ENCODE results near the gene SF1. TPM values are rescaled to one million over a fixed set of nuclear protein-coding genes. Genes with fewer than 3 reads are reported as not detected.

Gene SF1
- polyA plus RNA-seq, 1 of the 3 experiments (the other 2 are of a cell fraction), result 66.3 TPM

GRCh38 chr11:64744544-64745188, 33.7 kb downstream of the SF1 start:
- peak overlapping the region in 1 of 2 experiments; percentile 70; a peak in 1 of 4 replicates for H3K27ac ChIP-seq (ENCODE audit: low read depth in 2 of 2, low read length in 1 of 2)
- H3K9me3 ChIP-seq, result no peaks in the 10 kb centered on the region
- peak; percentile 86 for DNase-seq
- H3K27me3 ChIP-seq (ENCODE audit: insufficient read depth), result peaks cover 8% of the 10 kb centered on the region; the same call in 1 of the 2 replicates
- TF ChIP-seq FOXJ3 (CRISPR knock-in tag; IDR thresholded peaks at IDR 0.05) (no peak), GATA2 (CRISPR knock-in tag; IDR thresholded peaks at IDR 0.05) (no peak)
- peak overlapping the region; percentile 50 to 56 for H3K4me3 ChIP-seq (ENCODE audit: low read depth in 2 of 2, low read length in 1 of 2)
- H3K4me2 ChIP-seq, result peak overlapping the region; percentile 80
- peak overlapping the region; percentile 39; the same call in 1 of the 2 replicates for H3K9ac ChIP-seq
- ChIA-PET CTCF (interaction anchor here (0.8 to 4.2 kb wide), 18 partner anchors 9 to 71 kb away, joined by 3 to 48 read pairs (median 8); partner anchors contain the start of gene NRXN2), POLR2A (interaction anchor here (0.7 kb wide), 1 partner anchor 92 kb away, joined by 3 read pairs; no protein-coding TSS in a partner anchor)
- no peaks in the 10 kb centered on the region for H3K9me2 ChIP-seq
- H2AFZ ChIP-seq (ENCODE audit: low read depth), result peak overlapping the region; percentile 30; the same call in 1 of the 2 replicates
- no peaks in the 10 kb centered on the region for H3K79me2 ChIP-seq (ENCODE audit: insufficient read depth)
- 0% methylated on average over 11 of the region's 89 CpGs for WGBS (ENCODE audit: low lambda C conversion rate)
- H3K36me3 ChIP-seq (replicated peaks in 1 of 2; ENCODE audit: control insufficient read depth in 1 of 2, insufficient read depth in 2 of 2, low read length in 1 of 2), result no peaks in the 10 kb centered on the region
- H3F3A ChIP-seq (replicated peaks; ENCODE audit: insufficient read depth), result peaks cover 22% of the 10 kb centered on the region
- peaks cover 16 to 17% of the 10 kb centered on the region in 2 experiments; a peak in 2 of 4 replicates for H3K4me1 ChIP-seq (ENCODE audit: control insufficient read depth in 1 of 2, insufficient read depth in 2 of 2, low read depth in 1 of 2, low read length in 1 of 2)
- peaks cover 2% of the 10 kb centered on the region; the same call in 1 of the 2 replicates for H4K20me1 ChIP-seq (ENCODE audit: insufficient read depth)

- peak; percentile 84 for DNase-seq
- Histone ChIP-seq H3K36me3 (replicated peaks in 1 of 2; ENCODE audit: control insufficient read depth in 1 of 2, insufficient read depth in 2 of 2, low read length in 1 of 2) (no peaks in the 10 kb centered on the region), H3K9ac (peak within 1 kb of the TSS; percentile 39; the same call in 1 of the 2 replicates), H4K20me1 (ENCODE audit: insufficient read depth) (peaks cover 2% of the 10 kb centered on the region; the same call in 1 of the 2 replicates), H3K4me1 (ENCODE audit: control insufficient read depth in 1 of 2, insufficient read depth in 2 of 2, low read depth in 1 of 2, low read length in 1 of 2) (peaks cover 16 to 17% of the 10 kb centered on the region in 2 experiments; a peak in 2 of 4 replicates), H3K9me2 (no peaks in the 10 kb centered on the region), H3K4me3 (ENCODE audit: low read depth in 2 of 2, low read length in 1 of 2) (peak within 1 kb of the TSS; percentile 50 to 56), H3K4me2 (peak within 1 kb of the TSS; percentile 80), H3K9me3 (no peaks in the 10 kb centered on the region), H2AFZ (ENCODE audit: low read depth) (peak within 1 kb of the TSS; percentile 30; the same call in 1 of the 2 replicates), H3K27ac (ENCODE audit: low read depth in 2 of 2, low read length in 1 of 2) (peak within 1 kb of the TSS in 1 of 2 experiments; percentile 70; a peak in 1 of 4 replicates), H3K79me2 (ENCODE audit: insufficient read depth) (no peaks in the 10 kb centered on the region), H3K27me3 (ENCODE audit: insufficient read depth) (peaks cover 8% of the 10 kb centered on the region; the same call in 1 of the 2 replicates), H3F3A (replicated peaks; ENCODE audit: insufficient read depth) (peaks cover 17% of the 10 kb centered on the region)
- ChIA-PET CTCF (interaction anchor here (0.6 to 4.2 kb wide), 36 partner anchors 10 to 1325 kb away, joined by 3 to 48 read pairs (median 5); partner anchors contain the start of genes NRXN2 and PYGM), POLR2A (interaction anchor here (0.7 kb wide), 1 partner anchor 91 kb away, joined by 3 read pairs; no protein-coding TSS in a partner anchor)
- 4% methylated on average over 28 of the region's 57 CpGs for WGBS (ENCODE audit: low lambda C conversion rate)
- no peak for TF ChIP-seq TAF1 (IDR thresholded peaks at IDR 0.05; ENCODE audit: borderline replicate concordance, low read depth, low read length)
- peak; percentile 85; the same call in 1 of the 2 replicates for TF ChIP-seq MXI1 (IDR thresholded peaks at IDR 0.05; ENCODE audit: low read depth, low read length)
- peak; percentile 75 for TF ChIP-seq CTCF (IDR thresholded peaks at IDR 0.05)
- no peak for TF ChIP-seq PBX3 (IDR thresholded peaks at IDR 0.05)
- no peak for TF ChIP-seq SMC3 (IDR thresholded peaks at IDR 0.05; ENCODE audit: low read depth, low read length)
- TF ChIP-seq EZH2phosphoT487 (IDR thresholded peaks at IDR 0.05; ENCODE audit: borderline replicate concordance, low read depth), result no peak
- TF ChIP-seq NRF1 (IDR thresholded peaks at IDR 0.05; ENCODE audit: low read depth, low read length), result no peak
- no peak for TF ChIP-seq RCOR1 (IDR thresholded peaks at IDR 0.05; ENCODE audit: low read length)
- no peak for TF ChIP-seq RFX5 (IDR thresholded peaks at IDR 0.05; ENCODE audit: low read length)
- no peak for TF ChIP-seq TCF12 (IDR thresholded peaks at IDR 0.05)
- TF ChIP-seq RAD21 (IDR thresholded peaks at IDR 0.05; ENCODE audit: low read length), result peak; percentile 25
- no peak for TF ChIP-seq MAX (IDR thresholded peaks at IDR 0.05; ENCODE audit: low read depth)
- TF ChIP-seq GATA2 (CRISPR knock-in tag; IDR thresholded peaks at IDR 0.05), result no peak
- TF ChIP-seq RXRA (IDR thresholded peaks at IDR 0.05; ENCODE audit: borderline replicate concordance, low read depth), result no peak
- no peak for TF ChIP-seq FOXJ3 (CRISPR knock-in tag; IDR thresholded peaks at IDR 0.05)
- no peak for TF ChIP-seq USF1 (IDR thresholded peaks at IDR 0.05; ENCODE audit: borderline replicate concordance, low read depth)
- no peak for TF ChIP-seq EP300 (IDR thresholded peaks at IDR 0.05; ENCODE audit: borderline replicate concordance in 1 of 2, low read depth in 1 of 2, low read length in 1 of 2)
- TF ChIP-seq GABPA (IDR thresholded peaks at IDR 0.05; ENCODE audit: low read depth), result no peak
These were observed 34.5 kb downstream of the SF1 start, which contains the start of gene RASGRP2 for GRCh38 chr11:64743591-64744543. Gene RASGRP2, minus strand, starts transcription at chr11:64744142. Its CDS starts 1,276 bp downstream, at chr11:64742866.

Measured in SK-N-SH (cell line).